A549 (cell line): Measurements from ENCODE around the gene CTNS. TPM values are rescaled to one million over a fixed set of nuclear protein-coding genes. Genes with fewer than 3 reads are reported as not detected.

ENCODE experiments used
- ATAC-seq, 2 experiments: fragments of 200-7000 bp in 1 of 2; fragments of >200 bp in 1 of 2; cut with Nextera tagmentation in 1 of 2; cut with Tn5 transposase in 1 of 2; 3 replicates each; pipeline versions ENCODE4 v1.8.0 to v1.9.1; 2018 to 2020; ENCODE audit warnings: mild to moderate bottlenecking in 1 of 2, moderate library complexity in 1 of 2
- CTCF ChIA-PET: fragments of 300-600 bp; sonication (Branson Sonifier 250); formaldehyde crosslinking; extraction: SDS; loops from one replicate; lab custom pipeline; 2021; ENCODE audit warnings: antibody characterized with exemption, inconsistent platforms; lab: Yijun Ruan, JAX
- POLR2A ChIA-PET: fragments of 350-600 bp; formaldehyde crosslinking; extraction: SDS; loops from one replicate; lab custom pipeline; 2021; ENCODE audit warnings: antibody characterized with exemption, inconsistent platforms; lab: Yijun Ruan, JAX
- DNase-seq, 2 experiments: peaks; one replicate each; pipeline versions ENCODE4 v3.0.0 to v3.0.0-alpha.2; 2011 to 2016; ENCODE audit warnings: low read depth in 1 of 2, low spot score in 1 of 2
- FAIRE-seq: peaks from 2 replicates; lab custom pipeline; 2011; peaks lifted over from hg19 to GRCh38; lab: Jason Lieb, UNC
- H3K27ac ChIP-seq, 2 experiments: fragments of >200 bp; sonication (Bioruptor Twin); formaldehyde crosslinking; 3 replicates each; pipeline ENCODE4 v1.5.1; 2016 to 2017
- H3K4me1 ChIP-seq: fragments of >200 bp; sonication (Bioruptor Twin); formaldehyde crosslinking; 3 replicates; pipeline ENCODE4 v1.6.1; 2016
- H3K4me2 ChIP-seq: fragments of >200 bp; sonication (Bioruptor Twin); formaldehyde crosslinking; 3 replicates; pipeline ENCODE4 v1.6.1; 2016
- H3K4me3 ChIP-seq: fragments of >200 bp; sonication (Bioruptor Twin); formaldehyde crosslinking; 3 replicates; pipeline ENCODE4 v1.5.1; 2016
- H3K9me3 ChIP-seq: fragments of >200 bp; sonication (Bioruptor Twin); formaldehyde crosslinking; 3 replicates; pipeline ENCODE4 v1.6.1; 2016
- CBX8 ChIP-seq: fragments of 200-600 bp; sonication (generic); IDR thresholded peaks from 2 replicates; pipeline ENCODE4 v1.6.1; 2016
- CHD2 ChIP-seq: fragments of 150-350 bp; IDR thresholded peaks from 2 replicates; pipeline ENCODE4 v1.6.1; 2014; ENCODE audit warnings: low read length; ENCODE audit not compliant: partially characterized antibody
- ESRRA ChIP-seq: fragments of 150-350 bp; IDR thresholded peaks from 2 replicates; pipeline ENCODE4 v1.6.1; 2014; ENCODE audit warnings: mild to moderate bottlenecking, low read length, borderline replicate concordance
- FOSB ChIP-seq: fragments of 250-450 bp; sonication (Bioruptor Pico); IDR thresholded peaks from 2 replicates; pipeline ENCODE4 v1.5.0; 2020; ENCODE audit warnings: mild to moderate bottlenecking, moderate library complexity
- GATA3 ChIP-seq: IDR thresholded peaks from 2 replicates; pipeline ENCODE4 v1.6.1; 2012; ENCODE audit warnings: borderline replicate concordance
- HEYL ChIP-seq: fragments of 250-450 bp; sonication (Bioruptor Pico); IDR thresholded peaks from 2 replicates; pipeline ENCODE4 v1.8.0; 2021; ENCODE audit warnings: mild to moderate bottlenecking, moderate library complexity
- HOXB13 ChIP-seq: fragments of 250-450 bp; sonication (Bioruptor Pico); IDR thresholded peaks from 2 replicates; pipeline ENCODE4 v1.5.0; 2020; ENCODE audit warnings: low read depth, mild to moderate bottlenecking, moderate library complexity
- KDM1A ChIP-seq: fragments of 200-600 bp; sonication (generic); IDR thresholded peaks from 2 replicates; pipeline ENCODE4 v1.6.1; 2016; ENCODE audit warnings: low read depth, mild to moderate bottlenecking
- KDM5A ChIP-seq: fragments of 200-600 bp; sonication (generic); IDR thresholded peaks from 2 replicates; pipeline ENCODE4 v1.6.1; 2016; ENCODE audit warnings: antibody characterized with exemption, mild to moderate bottlenecking
- NR3C1 ChIP-seq: fragments of >200 bp; sonication (Bioruptor Twin); formaldehyde crosslinking; IDR thresholded peaks from 3 replicates; pipeline ENCODE4 v1.6.1; 2017
- PHF8 ChIP-seq: fragments of 200-600 bp; sonication (generic); IDR thresholded peaks from 2 replicates; pipeline ENCODE4 v1.6.1; 2016; ENCODE audit warnings: low read depth, mild to moderate bottlenecking, antibody characterized with exemption, moderate library complexity, borderline replicate concordance
- RAD21 ChIP-seq, 2 experiments: fragments of >200 bp in 1 of 2; sonication (Bioruptor Twin) in 1 of 2; formaldehyde crosslinking in 1 of 2; IDR thresholded peaks in 1 of 2; conservative IDR thresholded peaks in 1 of 2; 2 replicates in 1 of 2; 3 replicates in 1 of 2; pipeline ENCODE4 v1.6.1; 2012 to 2018; ENCODE audit warnings: inconsistent platforms in 1 of 2
- TP53 ChIP-seq: fragments of 250-450 bp; sonication (Bioruptor Pico); IDR thresholded peaks from 2 replicates; pipeline ENCODE4 v1.5.0; 2021; ENCODE audit warnings: mild to moderate bottlenecking, moderate library complexity
- ZFP36 ChIP-seq: fragments of 450-650 bp; IDR thresholded peaks from 2 replicates; pipeline ENCODE4 v1.6.1; 2014; ENCODE audit warnings: borderline replicate concordance; ENCODE audit not compliant: partially characterized antibody
- WGBS: methylation state at CpG from one replicate; pipeline ENCODE4 v1.1.6; 2017; ENCODE audit errors: missing lambda C conversion rate; 5-methylcytosine and 5-hydroxymethylcytosine counted together
- polyA plus RNA-seq, 4 experiments: library from polyadenylated mRNA; depleted of rRNA in 3 of 4; stranded (reverse); fragments of >200 nt; fragmentation: RNase III in 1 of 4; extraction: RNeasy Plus Mini Kit Qiagen cat#74134 plus additional on column Dnase treatment in 1 of 4; gene quantifications; 2 replicates in 3 of 4; 3 replicates in 1 of 4; pipeline ENCODE4 v1.2.3, GENCODE V29; 2011 to 2017
- TF ChIP-seq, protein P1 (sequence below): fragments of 150-350 bp; IDR thresholded peaks from 2 replicates; pipeline ENCODE4 v1.6.1; 2014; ENCODE audit warnings: low read depth, mild to moderate bottlenecking, low read length
- TF ChIP-seq, protein P2 (sequence below): fragments of 250-450 bp; sonication (Bioruptor Pico); IDR thresholded peaks from 2 replicates; pipeline ENCODE4 v1.5.0; 2021; ENCODE audit warnings: mild to moderate bottlenecking, moderate library complexity, borderline replicate concordance
- TF ChIP-seq, protein P3 (sequence below): fragments of >200 bp; sonication (Bioruptor Twin); formaldehyde crosslinking; IDR thresholded peaks from 3 replicates; pipeline ENCODE4 v1.5.1; 2016
- TF ChIP-seq, protein P4 (sequence below): fragments of 450-650 bp; IDR thresholded peaks from 2 replicates; pipeline ENCODE4 v1.6.1; 2014; ENCODE audit warnings: antibody characterized with exemption

The CTNS gene
- polyA plus RNA-seq, 2 of the 4 experiments (the other 2 are of a cell fraction), result 6.5 to 20.3 TPM

DNA sequence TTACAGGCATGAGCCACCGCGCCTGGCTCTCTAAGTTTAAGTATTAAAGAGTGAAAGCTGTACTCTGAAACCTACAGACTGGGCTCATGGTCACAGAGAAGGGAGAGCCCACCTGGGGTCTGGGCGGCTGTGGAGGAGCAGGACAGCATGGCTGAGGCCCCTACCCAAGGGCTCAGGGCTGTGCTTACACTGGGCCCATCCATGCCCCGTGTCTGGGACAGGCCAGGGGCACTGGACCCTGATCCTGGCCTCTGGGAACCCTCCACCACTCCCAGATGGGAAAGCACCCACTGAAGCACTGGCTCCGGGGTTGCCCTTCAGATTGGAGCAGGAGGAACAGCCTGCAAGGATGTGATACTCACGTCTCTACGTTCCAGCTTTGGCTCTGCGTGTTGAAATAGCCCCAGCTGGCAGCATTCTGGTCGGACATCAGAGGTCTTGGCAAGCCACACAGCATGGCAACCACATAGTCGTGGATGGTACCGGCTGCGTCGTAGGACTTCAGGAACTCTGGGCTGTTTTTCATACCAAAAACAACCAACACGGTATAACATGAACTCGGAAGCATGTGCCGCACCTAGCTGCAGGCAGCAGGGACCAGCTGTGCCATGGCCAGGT lies 13.5 kb upstream of the CTNS start:
- POLR2A ChIA-PET, result interaction anchor here (1.2 kb wide), 1 partner anchor 13 kb away, joined by 3 read pairs; the partner anchor contains the start of genes CTNS and SHPK
- Histone ChIP-seq H3K4me1 (no peaks in the 10 kb centered on the region), H3K9me3 (no peaks in the 10 kb centered on the region), H3K27ac (no peak overlapping the region), H3K4me2 (no peak overlapping the region), H3K4me3 (no peak overlapping the region)
- CTCF ChIA-PET, result interaction anchor here (1.1 to 3.3 kb wide), 5 partner anchors 8 to 46 kb away, joined by 3 to 20 read pairs (median 4); partner anchors contain the start of gene TRPV1
- TF ChIP-seq, protein P1, sequence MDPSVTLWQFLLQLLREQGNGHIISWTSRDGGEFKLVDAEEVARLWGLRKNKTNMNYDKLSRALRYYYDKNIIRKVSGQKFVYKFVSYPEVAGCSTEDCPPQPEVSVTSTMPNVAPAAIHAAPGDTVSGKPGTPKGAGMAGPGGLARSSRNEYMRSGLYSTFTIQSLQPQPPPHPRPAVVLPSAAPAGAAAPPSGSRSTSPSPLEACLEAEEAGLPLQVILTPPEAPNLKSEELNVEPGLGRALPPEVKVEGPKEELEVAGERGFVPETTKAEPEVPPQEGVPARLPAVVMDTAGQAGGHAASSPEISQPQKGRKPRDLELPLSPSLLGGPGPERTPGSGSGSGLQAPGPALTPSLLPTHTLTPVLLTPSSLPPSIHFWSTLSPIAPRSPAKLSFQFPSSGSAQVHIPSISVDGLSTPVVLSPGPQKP, result no peak
- TF ChIP-seq NR3C1 (no peak), PHF8 (no peak), ZFP36 (no peak), TP53 (CRISPR knock-in tag) (no peak), CBX8 (no peak), FOSB (CRISPR knock-in tag) (no peak), HEYL (CRISPR knock-in tag) (no peak), KDM5A (no peak), HOXB13 (no peak), GATA3 (no peak), KDM1A (no peak), ESRRA (no peak), RAD21 (conservative IDR thresholded peaks at IDR 0.05 in 1 of 2, IDR thresholded peaks at IDR 0.05 in 1 of 2) (no peak), CHD2 (no peak)
- TF ChIP-seq, protein P2, sequence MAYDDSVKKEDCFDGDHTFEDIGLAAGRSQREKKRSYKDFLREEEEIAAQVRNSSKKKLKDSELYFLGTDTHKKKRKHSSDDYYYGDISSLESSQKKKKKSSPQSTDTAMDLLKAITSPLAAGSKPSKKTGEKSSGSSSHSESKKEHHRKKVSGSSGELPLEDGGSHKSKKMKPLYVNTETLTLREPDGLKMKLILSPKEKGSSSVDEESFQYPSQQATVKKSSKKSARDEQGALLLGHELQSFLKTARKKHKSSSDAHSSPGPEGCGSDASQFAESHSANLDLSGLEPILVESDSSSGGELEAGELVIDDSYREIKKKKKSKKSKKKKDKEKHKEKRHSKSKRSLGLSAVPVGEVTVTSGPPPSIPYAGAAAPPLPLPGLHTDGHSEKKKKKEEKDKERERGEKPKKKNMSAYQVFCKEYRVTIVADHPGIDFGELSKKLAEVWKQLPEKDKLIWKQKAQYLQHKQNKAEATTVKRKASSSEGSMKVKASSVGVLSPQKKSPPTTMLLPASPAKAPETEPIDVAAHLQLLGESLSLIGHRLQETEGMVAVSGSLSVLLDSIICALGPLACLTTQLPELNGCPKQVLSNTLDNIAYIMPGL (CRISPR knock-in tag), result no peak
- TF ChIP-seq, protein P3, sequence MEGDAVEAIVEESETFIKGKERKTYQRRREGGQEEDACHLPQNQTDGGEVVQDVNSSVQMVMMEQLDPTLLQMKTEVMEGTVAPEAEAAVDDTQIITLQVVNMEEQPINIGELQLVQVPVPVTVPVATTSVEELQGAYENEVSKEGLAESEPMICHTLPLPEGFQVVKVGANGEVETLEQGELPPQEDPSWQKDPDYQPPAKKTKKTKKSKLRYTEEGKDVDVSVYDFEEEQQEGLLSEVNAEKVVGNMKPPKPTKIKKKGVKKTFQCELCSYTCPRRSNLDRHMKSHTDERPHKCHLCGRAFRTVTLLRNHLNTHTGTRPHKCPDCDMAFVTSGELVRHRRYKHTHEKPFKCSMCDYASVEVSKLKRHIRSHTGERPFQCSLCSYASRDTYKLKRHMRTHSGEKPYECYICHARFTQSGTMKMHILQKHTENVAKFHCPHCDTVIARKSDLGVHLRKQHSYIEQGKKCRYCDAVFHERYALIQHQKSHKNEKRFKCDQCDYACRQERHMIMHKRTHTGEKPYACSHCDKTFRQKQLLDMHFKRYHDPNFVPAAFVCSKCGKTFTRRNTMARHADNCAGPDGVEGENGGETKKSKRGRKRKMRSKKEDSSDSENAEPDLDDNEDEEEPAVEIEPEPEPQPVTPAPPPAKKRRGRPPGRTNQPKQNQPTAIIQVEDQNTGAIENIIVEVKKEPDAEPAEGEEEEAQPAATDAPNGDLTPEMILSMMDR, result no peak
- TF ChIP-seq, protein P4, sequence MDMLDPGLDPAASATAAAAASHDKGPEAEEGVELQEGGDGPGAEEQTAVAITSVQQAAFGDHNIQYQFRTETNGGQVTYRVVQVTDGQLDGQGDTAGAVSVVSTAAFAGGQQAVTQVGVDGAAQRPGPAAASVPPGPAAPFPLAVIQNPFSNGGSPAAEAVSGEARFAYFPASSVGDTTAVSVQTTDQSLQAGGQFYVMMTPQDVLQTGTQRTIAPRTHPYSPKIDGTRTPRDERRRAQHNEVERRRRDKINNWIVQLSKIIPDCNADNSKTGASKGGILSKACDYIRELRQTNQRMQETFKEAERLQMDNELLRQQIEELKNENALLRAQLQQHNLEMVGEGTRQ, result no peak
- WGBS, result 93% methylated on average over 16 of the region's 16 CpGs
- no peak for FAIRE-seq
- no peak; a peak in 1 of 6 replicates for ATAC-seq
- DNase-seq, result no peak
